GM19463 (cell line): ENCODE results near the gene FOXO1.
A peak's percentile ranks its signal among the peaks of the same experiment; 100 is the strongest.

Experiments used
- ATAC-seq: cut with Tn5 transposase; IDR thresholded peaks from one replicate; pipeline ENCODE4 v1.9.1; 2021; ENCODE audit warnings: mild to moderate bottlenecking, moderate library complexity; ENCODE audit not compliant: unreplicated experiment

FOXO1 gene

GRCh38 chr13:40552895-40553294 is 113.5 kb downstream of the FOXO1 start:
- ATAC-seq: no peak

- no peak for ATAC-seq
Measured at GRCh38 chr13:40550130-40550529, 116.3 kb downstream of the FOXO1 start.

GRCh38 chr13:40549500-40550094 is 116.8 kb downstream of the FOXO1 start:
- no peak for ATAC-seq

- no peak for ATAC-seq
Measured at GRCh38 chr13:40547591-40548315, 118.7 kb downstream of the FOXO1 start.

- no peak for ATAC-seq
Measured at GRCh38 chr13:40546047-40546446, 120.4 kb downstream of the FOXO1 start.

- ATAC-seq: no peak
Measured at GRCh38 chr13:40540328-40541044, 126.0 kb downstream of the FOXO1 start.

GRCh38 chr13:40539576-40540327 is 126.7 kb downstream of the FOXO1 start:
- no peak for ATAC-seq

GRCh38 chr13:40537146-40537895 is 129.1 kb downstream of the FOXO1 start:
- no peak for ATAC-seq

- no peak for ATAC-seq
Measured at GRCh38 chr13:40536443-40537113, 129.9 kb downstream of the FOXO1 start.

GRCh38 chr13:40535345-40535836 is 131.1 kb downstream of the FOXO1 start:
- ATAC-seq: no peak

GRCh38 chr13:40534456-40534855 is 132.0 kb downstream of the FOXO1 start:
- ATAC-seq: no peak

- no peak for ATAC-seq
Measured at GRCh38 chr13:40533072-40533471, 133.4 kb downstream of the FOXO1 start.

GRCh38 chr13:40530961-40531360 is 135.5 kb downstream of the FOXO1 start:
- ATAC-seq: no peak

- ATAC-seq: no peak
Measured at GRCh38 chr13:40528881-40529280, 137.6 kb downstream of the FOXO1 start.

- ATAC-seq: no peak
Measured at GRCh38 chr13:40527914-40528313, 138.5 kb downstream of the FOXO1 start.

- no peak for ATAC-seq
Measured at GRCh38 chr13:40522282-40522681, 144.2 kb downstream of the FOXO1 start.

GRCh38 chr13:40520916-40521315 is 145.5 kb downstream of the FOXO1 start:
- ATAC-seq: no peak

- ATAC-seq: no peak
Measured at GRCh38 chr13:40519637-40520036, 146.8 kb downstream of the FOXO1 start.

- peak; percentile 43 for ATAC-seq
Measured at GRCh38 chr13:40518481-40518882, 148.0 kb downstream of the FOXO1 start.
